GM23248 (cell line): ENCODE results near the gene CPNE2. TPM values are rescaled to one million over a fixed set of nuclear protein-coding genes. Genes with fewer than 3 reads are reported as not detected.

Experiments
- DNase-seq: peaks from one replicate; pipeline ENCODE4 v3.0.0-alpha.2; 2015
- H2AFZ ChIP-seq: fragments of 200-600 bp; sonication (generic); 2 replicates; pipeline ENCODE4 v1.6.1; 2016; ENCODE audit warnings: antibody characterized with exemption
- H3F3A ChIP-seq: fragments of 200-600 bp; sonication (generic); 2 replicates; pipeline ENCODE4 v1.6.1; 2016; ENCODE audit warnings: mild to moderate bottlenecking, antibody characterized with exemption, mixed run types; ENCODE audit not compliant: insufficient read depth
- H3K27ac ChIP-seq: fragments of 200-600 bp; sonication (generic); 2 replicates; pipeline ENCODE4 v1.5.1; 2016; ENCODE audit warnings: mild to moderate bottlenecking
- H3K27me3 ChIP-seq: fragments of 200-600 bp; sonication (generic); replicated peaks from 2 replicates; pipeline ENCODE4 v1.6.1; 2016; ENCODE audit warnings: mild to moderate bottlenecking; ENCODE audit not compliant: insufficient read depth
- H3K36me3 ChIP-seq: fragments of 200-600 bp; sonication (generic); 2 replicates; pipeline ENCODE4 v1.6.1; 2016; ENCODE audit warnings: low read depth, mild to moderate bottlenecking
- H3K4me1 ChIP-seq: fragments of 200-600 bp; sonication (generic); 2 replicates; pipeline ENCODE4 v1.6.1; 2016; ENCODE audit warnings: mild to moderate bottlenecking; ENCODE audit not compliant: insufficient read depth
- H3K4me2 ChIP-seq: fragments of 200-600 bp; sonication (generic); one replicate; pipeline ENCODE4 v1.6.1; 2016; ENCODE audit warnings: mild to moderate bottlenecking; ENCODE audit not compliant: unreplicated experiment
- H3K4me3 ChIP-seq: fragments of 200-600 bp; sonication (generic); 2 replicates; pipeline ENCODE4 v1.5.1; 2016; ENCODE audit warnings: mild to moderate bottlenecking
- H3K79me2 ChIP-seq: fragments of 200-600 bp; sonication (generic); 2 replicates; pipeline ENCODE4 v1.6.1; 2016; ENCODE audit warnings: mild to moderate bottlenecking; ENCODE audit not compliant: insufficient read depth
- H3K9ac ChIP-seq: fragments of 200-600 bp; sonication (generic); 2 replicates; pipeline ENCODE4 v1.6.1; 2016; ENCODE audit warnings: mild to moderate bottlenecking
- H3K9me2 ChIP-seq: fragments of 200-600 bp; sonication (generic); 2 replicates; pipeline ENCODE4 v1.6.1; 2016; ENCODE audit warnings: mixed run types, mild to moderate bottlenecking, moderate library complexity; ENCODE audit not compliant: insufficient read depth
- H3K9me3 ChIP-seq: fragments of 200-600 bp; sonication (generic); one replicate; pipeline ENCODE4 v1.6.1; 2017; ENCODE audit warnings: low read depth
- H4K20me1 ChIP-seq: fragments of 200-600 bp; sonication (generic); 2 replicates; pipeline ENCODE4 v1.6.0; 2016; ENCODE audit not compliant: insufficient read depth
- EZH2 ChIP-seq: fragments of 200-600 bp; sonication (generic); IDR thresholded peaks from 2 replicates; pipeline ENCODE4 v1.6.1; 2018; ENCODE audit warnings: antibody characterized with exemption, mild to moderate bottlenecking; ENCODE audit not compliant: insufficient read depth, poor library complexity, severe bottlenecking
- EZH2phosphoT487 ChIP-seq: fragments of 200-600 bp; sonication (generic); IDR thresholded peaks from 2 replicates; pipeline ENCODE4 v1.6.1; 2018; ENCODE audit warnings: antibody characterized with exemption, moderate library complexity, mild to moderate bottlenecking, low read depth; ENCODE audit not compliant: insufficient read depth
- WGBS, 2 experiments: methylation state at CpG; one replicate each; pipeline ENCODE4 v1.1.6; 2015 to 2017; ENCODE audit warnings: low lambda C conversion rate in 2 of 2, low coverage in 1 of 2; ENCODE audit errors: missing lambda C conversion rate in 2 of 2; 5-methylcytosine and 5-hydroxymethylcytosine counted together
- in situ Hi-C: fragments of 300-500 bp; cut with MboI; formaldehyde crosslinking; loops from 2 replicates; pipeline ENCODE4 v1.15.0; 2020
- polyA plus RNA-seq: library from polyadenylated mRNA; unstranded; fragments of >200 nt; fragmentation: Nextera tagmentation; extraction: Ambion mirVana; gene quantifications from 2 replicates; pipeline ENCODE4 v1.2.1, GENCODE V29; 2016
- total RNA-seq: library from RNA; depleted of rRNA; stranded (reverse); fragments of >200 nt; shearing (Covaris generic); gene quantifications from 2 replicates; pipeline ENCODE4 v1.2.3, GENCODE V29; 2014

The CPNE2 gene
- total and polyA plus RNA-seq, 2 experiments from 2014 or later, result 9.0 to 13.9 TPM

GRCh38 chr16:57163842-57164241 lies 71.5 kb downstream of the CPNE2 start:
- Histone ChIP-seq H3K9me3 (no peaks in the 10 kb centered on the region), H3K27ac (no peak overlapping the region), H3K27me3 (no peaks in the 10 kb centered on the region), H3F3A (no peaks in the 10 kb centered on the region), H3K4me2 (no peak overlapping the region), H3K4me3 (no peak overlapping the region), H2AFZ (no peak overlapping the region), H3K9me2 (no peaks in the 10 kb centered on the region), H3K79me2 (no peaks in the 10 kb centered on the region), H3K9ac (no peak overlapping the region), H3K36me3 (peaks cover 27% of the 10 kb centered on the region; the same call in 1 of the 2 replicates), H4K20me1 (no peaks in the 10 kb centered on the region), H3K4me1 (no peaks in the 10 kb centered on the region)
- in situ Hi-C loops, result loop anchor here (5.0 kb wide), 1 partner anchor 77 kb away; no protein-coding TSS in a partner anchor
- 70 to 92% methylated on average over 1 of the region's 1 CpG for WGBS, 2 experiments
- DNase-seq, result no peak
- TF ChIP-seq EZH2 (no peak), EZH2phosphoT487 (no peak)

GRCh38 chr16:57165483-57165882 lies 73.1 kb downstream of the CPNE2 start:
- H3K27me3 ChIP-seq, result no peaks in the 10 kb centered on the region
- no peak for TF ChIP-seq EZH2phosphoT487
- WGBS, 2 experiments, result 96 to 98% methylated on average over 5 of the region's 5 CpGs
- no peaks in the 10 kb centered on the region for H4K20me1 ChIP-seq
- no peaks in the 10 kb centered on the region for H3F3A ChIP-seq
- no peaks in the 10 kb centered on the region for H3K9me2 ChIP-seq
- H3K36me3 ChIP-seq, result peaks cover 29% of the 10 kb centered on the region; the same call in 1 of the 2 replicates
- H3K4me1 ChIP-seq, result no peaks in the 10 kb centered on the region
- no peaks in the 10 kb centered on the region for H3K79me2 ChIP-seq
- H3K9me3 ChIP-seq, result no peaks in the 10 kb centered on the region
- H3K9ac ChIP-seq, result no peak overlapping the region
- no peak overlapping the region for H3K4me2 ChIP-seq
- in situ Hi-C loops, result no loop called here
- no peak overlapping the region for H3K27ac ChIP-seq
- DNase-seq, result no peak
- H2AFZ ChIP-seq, result no peak overlapping the region
- no peak overlapping the region for H3K4me3 ChIP-seq

GRCh38 chr16:57165938-57166337 lies 73.6 kb downstream of the CPNE2 start:
- H3K27me3 ChIP-seq, result no peaks in the 10 kb centered on the region
- peaks cover 31% of the 10 kb centered on the region; the same call in 1 of the 2 replicates for H3K36me3 ChIP-seq
- no peak overlapping the region for H2AFZ ChIP-seq
- H3K9ac ChIP-seq, result no peak overlapping the region
- no peak for TF ChIP-seq EZH2
- TF ChIP-seq EZH2phosphoT487, result no peak
- H3K4me3 ChIP-seq, result no peak overlapping the region
- H4K20me1 ChIP-seq, result no peaks in the 10 kb centered on the region
- in situ Hi-C loops, result no loop called here
- no peaks in the 10 kb centered on the region for H3K9me2 ChIP-seq
- no peaks in the 10 kb centered on the region for H3K9me3 ChIP-seq
- H3K4me1 ChIP-seq, result no peaks in the 10 kb centered on the region
- no peak for DNase-seq
- WGBS, 2 experiments, result 59 to 63% methylated on average over 3 of the region's 3 CpGs
- no peaks in the 10 kb centered on the region for H3K79me2 ChIP-seq
- H3K4me2 ChIP-seq, result no peak overlapping the region
- no peak overlapping the region for H3K27ac ChIP-seq
- H3F3A ChIP-seq, result no peaks in the 10 kb centered on the region

GRCh38 chr16:57166451-57166850 lies 74.1 kb downstream of the CPNE2 start:
- no peak overlapping the region for H3K27ac ChIP-seq
- H4K20me1 ChIP-seq, result no peaks in the 10 kb centered on the region
- no peaks in the 10 kb centered on the region for H3K79me2 ChIP-seq
- no peak overlapping the region for H3K4me2 ChIP-seq
- no peak overlapping the region for H2AFZ ChIP-seq
- no peaks in the 10 kb centered on the region for H3K4me1 ChIP-seq
- H3K9me3 ChIP-seq, result no peaks in the 10 kb centered on the region
- H3K9ac ChIP-seq, result no peak overlapping the region
- no peak overlapping the region for H3K4me3 ChIP-seq
- no peaks in the 10 kb centered on the region for H3K9me2 ChIP-seq
- peaks cover 32% of the 10 kb centered on the region; the same call in 1 of the 2 replicates for H3K36me3 ChIP-seq
- in situ Hi-C loops, result no loop called here
- H3F3A ChIP-seq, result no peaks in the 10 kb centered on the region
- DNase-seq, result no peak
- TF ChIP-seq EZH2phosphoT487 (no peak), EZH2 (no peak)
- no peaks in the 10 kb centered on the region for H3K27me3 ChIP-seq

GRCh38 chr16:57166951-57167350 lies 74.6 kb downstream of the CPNE2 start:
- H3K4me2 ChIP-seq, result no peak overlapping the region
- in situ Hi-C loops, result no loop called here
- no peaks in the 10 kb centered on the region for H3K4me1 ChIP-seq
- H3K4me3 ChIP-seq, result no peak overlapping the region
- H3K27me3 ChIP-seq, result no peaks in the 10 kb centered on the region
- no peaks in the 10 kb centered on the region for H3K79me2 ChIP-seq
- no peaks in the 10 kb centered on the region for H4K20me1 ChIP-seq
- H3K36me3 ChIP-seq, result peaks cover 32% of the 10 kb centered on the region; the same call in 1 of the 2 replicates
- no peak overlapping the region for H3K9ac ChIP-seq
- H3K9me3 ChIP-seq, result no peaks in the 10 kb centered on the region
- no peaks in the 10 kb centered on the region for H3K9me2 ChIP-seq
- peak; percentile 45 for DNase-seq
- TF ChIP-seq EZH2phosphoT487, result no peak
- TF ChIP-seq EZH2, result no peak
- 74 to 81% methylated on average over 7 of the region's 7 CpGs for WGBS, 2 experiments
- no peak overlapping the region for H3K27ac ChIP-seq
- no peaks in the 10 kb centered on the region for H3F3A ChIP-seq
- H2AFZ ChIP-seq, result no peak overlapping the region
